ENCODE measurements around the gene GKAP1. TPM values are rescaled to one million over a fixed set of nuclear protein-coding genes. Genes with fewer than 3 reads are reported as not detected.

Gene GKAP1
- total RNA-seq: 1.9 and 5.4 TPM in 2 replicates

GRCh38 chr9:83817356-83818278 is at the start of gene GKAP1:
GKAP1 (minus strand) TSS chr9:83817769; CDS start chr9:83806517, 11,252 bp downstream.

GRCh38 chr9:83707768-83708514 is 109.6 kb downstream of the GKAP1 start, which contains the start of gene UBQLN1:
UBQLN1 (minus strand) TSS chr9:83707958; CDS start chr9:83707679, 279 bp downstream.

Other genes starting within 250 kb of the GKAP1 start
- 3.1 and 3.8 TPM in 2 replicates for gene IDNK, start 194.6 kb downstream of the GKAP1 start, total RNA-seq
- 145 and 184 TPM in 2 replicates for gene UBQLN1, start 109.8 kb downstream of the GKAP1 start, total RNA-seq
- 4.4 and 5.1 TPM in 2 replicates for gene KIF27, start 103.7 kb upstream of the GKAP1 start, total RNA-seq
- 896 and 915 TPM in 2 replicates for gene HNRNPK, start 162.4 kb upstream of the GKAP1 start, total RNA-seq
- 16.2 and 22.3 TPM in 2 replicates for gene RMI1, start 163.0 kb upstream of the GKAP1 start, total RNA-seq

Data from thoracic aorta endothelial cell (primary cell).